ENCODE measurements around the gene UBAP2.
"Not testable (repeated sequence)": the region's sequence is repeated elsewhere in the genome, so short reads cannot be mapped to it uniquely, and the experiment has no call there.

The UBAP2 gene

GRCh38 chr9:33976414-33976813, 72.3 kb downstream of the UBAP2 start:
- DNase-seq = no peak

- DNase-seq = no peak
These were observed 76.0 kb downstream of the UBAP2 start for GRCh38 chr9:33972698-33973097.

DNA sequence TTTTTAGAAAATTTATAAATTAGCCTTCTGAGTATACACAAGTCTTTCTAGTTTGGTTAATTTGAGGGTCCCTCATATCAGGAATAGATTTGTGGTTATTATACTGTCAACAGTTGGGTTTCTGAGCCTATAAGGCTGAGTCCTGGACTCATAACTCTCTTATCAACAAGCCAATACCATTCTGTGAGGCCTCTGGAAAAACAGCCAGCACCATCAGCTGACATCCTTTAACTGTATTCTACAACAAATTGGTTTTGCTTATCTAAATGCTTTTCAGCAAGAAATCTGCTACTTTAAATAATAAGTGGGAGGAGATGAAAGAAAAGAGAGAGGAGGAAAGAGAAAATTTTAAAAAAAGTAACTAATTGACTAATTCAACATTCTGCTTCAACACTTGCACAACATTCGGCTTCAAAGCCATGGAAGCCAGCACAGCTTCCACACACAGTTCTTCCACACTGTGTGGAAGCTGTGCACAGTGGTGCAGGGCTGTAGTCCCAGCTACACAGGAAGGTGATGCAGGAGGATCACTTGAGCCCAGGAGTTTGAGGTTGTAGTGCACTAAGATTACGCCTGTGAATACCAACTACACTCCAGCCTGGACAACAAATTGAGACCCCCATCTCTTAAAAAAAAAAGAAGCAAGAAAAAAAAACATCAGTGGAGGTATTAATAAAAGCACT, 84.5 kb downstream of the UBAP2 start:
- DNase-seq = no peak

DNA sequence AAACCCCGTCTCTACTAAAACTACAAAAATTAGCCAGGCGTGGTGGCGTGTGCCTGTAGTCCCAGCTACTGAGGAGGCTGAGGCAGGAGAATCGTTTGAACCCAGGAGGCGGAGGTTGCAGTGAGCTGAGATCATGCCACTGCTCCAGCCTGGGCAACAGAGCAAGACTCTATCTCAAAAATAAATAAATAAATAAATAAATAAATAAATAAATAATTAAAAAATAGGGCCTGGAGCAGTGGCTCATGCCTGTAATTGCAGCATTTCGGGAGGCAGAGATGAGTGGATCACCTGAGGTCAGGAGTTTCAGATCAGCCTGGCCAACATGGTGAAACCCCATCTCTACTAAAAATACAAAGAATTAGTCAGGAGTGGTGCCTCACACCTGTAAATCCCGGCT, 86.2 kb downstream of the UBAP2 start:
- DNase-seq = not testable (repeated sequence)

GRCh38 chr9:33959725-33960124, 89.0 kb downstream of the UBAP2 start:
- no peak for DNase-seq

DNA sequence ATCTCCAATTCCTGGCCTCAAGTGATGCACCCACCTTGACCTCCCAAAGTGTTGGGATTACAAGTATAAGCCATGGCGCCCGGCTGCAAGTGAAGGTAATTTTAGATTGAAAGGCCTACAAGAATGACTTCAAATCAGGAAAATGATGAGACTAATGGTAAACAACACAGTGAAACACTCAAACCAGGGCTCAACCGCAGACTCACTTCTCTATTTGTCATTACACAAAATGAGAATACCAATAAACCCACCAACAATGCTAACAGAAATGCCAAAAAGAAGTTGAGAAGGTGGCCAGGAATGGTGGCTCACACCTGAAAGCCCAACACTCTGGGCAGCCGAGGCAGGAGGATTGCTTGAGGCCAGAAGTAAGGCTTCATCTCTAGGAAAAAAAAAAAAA, 92.1 kb downstream of the UBAP2 start:
- no peak for DNase-seq

DNA sequence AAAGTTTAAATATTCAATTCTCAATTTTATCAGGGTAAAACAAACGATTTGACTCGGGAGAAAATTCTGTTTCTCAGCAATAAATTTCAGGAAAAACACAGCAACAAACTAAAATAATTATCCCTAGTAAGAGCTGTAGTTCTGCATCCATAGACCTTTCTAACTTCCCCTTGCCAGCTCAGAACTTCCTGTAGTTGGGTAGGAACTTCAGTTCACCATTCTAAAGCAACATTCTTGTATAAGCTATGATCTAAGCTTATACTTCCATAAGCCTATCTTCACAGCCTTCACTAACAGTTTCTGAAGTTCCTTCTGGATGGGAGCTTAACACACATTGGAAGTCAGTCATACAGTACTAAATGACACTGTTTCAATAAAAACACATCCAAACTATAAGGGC, 96.6 kb downstream of the UBAP2 start:
- DNase-seq = no peak

GRCh38 chr9:33950371-33950770, 98.3 kb downstream of the UBAP2 start:
- DNase-seq = no peak

GRCh38 chr9:33946779-33947535, 101.7 kb downstream of the UBAP2 start:
- no peak for DNase-seq

DNA sequence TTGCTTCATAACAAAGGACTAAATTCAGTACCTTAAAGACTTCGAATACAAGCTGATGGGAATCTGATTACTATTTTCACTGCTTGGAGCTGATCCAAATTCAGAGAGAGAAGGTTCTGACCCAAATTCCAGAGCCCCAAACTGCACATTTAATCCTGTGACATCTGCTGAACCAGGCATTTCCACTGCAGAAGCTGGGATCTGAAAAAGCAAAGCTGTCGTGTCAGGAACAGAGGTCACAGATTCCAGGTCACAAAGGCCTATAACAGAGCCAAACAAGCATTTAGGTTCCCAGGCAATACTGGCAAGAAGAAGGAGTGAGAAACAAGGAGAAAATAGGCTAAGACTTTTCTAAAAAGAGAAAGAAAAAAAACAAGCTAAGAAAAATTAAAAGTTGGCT, 105.3 kb downstream of the UBAP2 start:
- DNase-seq = no peak

DNA sequence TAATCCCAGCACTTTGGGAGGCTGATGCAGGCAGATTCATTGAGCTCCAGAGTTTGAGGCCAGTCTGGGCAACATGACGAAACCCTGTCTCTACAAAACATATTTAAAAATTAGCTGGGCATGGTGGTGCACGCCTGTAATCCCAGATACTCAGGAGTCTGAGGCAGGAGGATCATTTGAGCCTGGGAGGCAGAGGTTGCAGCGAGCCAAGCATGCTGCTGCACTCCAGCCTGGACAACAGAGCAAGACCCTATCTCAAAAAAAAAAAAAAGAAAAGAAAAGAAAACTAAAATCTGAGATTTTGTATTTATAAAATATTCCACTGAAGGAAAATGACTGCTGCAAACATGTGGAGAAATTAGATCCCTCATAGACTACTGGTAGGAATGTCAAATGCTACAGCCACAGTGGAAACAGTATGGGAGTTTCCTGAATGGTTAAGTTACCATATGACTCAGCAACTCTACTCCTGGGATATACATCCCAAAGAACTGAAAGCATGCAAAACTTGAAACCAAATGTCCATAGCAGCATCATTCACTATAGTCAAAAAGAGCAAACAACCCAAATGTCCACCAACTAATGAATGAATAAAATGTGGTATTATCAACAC, 106.1 kb downstream of the UBAP2 start:
- no peak for DNase-seq

GRCh38 chr9:33939924-33940874, 108.5 kb downstream of the UBAP2 start:
- DNase-seq = no peak

DNA sequence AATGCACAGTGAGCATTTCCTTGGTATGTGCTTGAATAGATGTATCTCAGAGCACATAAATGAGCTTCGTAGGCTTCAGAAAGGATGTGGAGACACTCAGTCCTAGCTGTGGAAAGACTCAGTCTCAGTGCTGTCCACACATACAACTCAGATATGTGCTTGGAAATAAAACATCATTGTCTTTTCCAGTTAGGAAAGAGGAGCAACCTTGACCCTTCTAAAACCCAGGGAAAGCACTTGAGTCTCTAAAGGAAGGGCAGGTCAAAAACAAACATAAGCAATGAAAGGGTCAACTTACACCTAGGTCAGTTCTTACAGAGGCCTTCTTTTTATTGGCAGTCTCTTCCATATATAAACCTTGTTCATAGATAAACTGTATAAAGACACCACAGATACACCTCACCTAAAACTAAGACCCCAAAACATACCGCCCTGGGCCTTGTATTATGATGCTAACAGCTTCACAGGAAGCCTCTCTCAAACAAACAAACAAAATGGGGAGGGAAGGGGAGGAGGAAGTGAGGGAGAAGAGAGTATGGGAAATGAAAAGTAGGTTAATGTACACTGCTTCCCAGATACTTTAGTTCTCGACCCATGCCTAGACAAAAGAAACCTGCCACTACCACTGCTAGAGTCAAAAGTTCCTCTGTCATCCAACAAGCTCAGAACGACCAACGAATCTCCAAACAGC, 114.4 kb downstream of the UBAP2 start:
- no peak for DNase-seq

DNA sequence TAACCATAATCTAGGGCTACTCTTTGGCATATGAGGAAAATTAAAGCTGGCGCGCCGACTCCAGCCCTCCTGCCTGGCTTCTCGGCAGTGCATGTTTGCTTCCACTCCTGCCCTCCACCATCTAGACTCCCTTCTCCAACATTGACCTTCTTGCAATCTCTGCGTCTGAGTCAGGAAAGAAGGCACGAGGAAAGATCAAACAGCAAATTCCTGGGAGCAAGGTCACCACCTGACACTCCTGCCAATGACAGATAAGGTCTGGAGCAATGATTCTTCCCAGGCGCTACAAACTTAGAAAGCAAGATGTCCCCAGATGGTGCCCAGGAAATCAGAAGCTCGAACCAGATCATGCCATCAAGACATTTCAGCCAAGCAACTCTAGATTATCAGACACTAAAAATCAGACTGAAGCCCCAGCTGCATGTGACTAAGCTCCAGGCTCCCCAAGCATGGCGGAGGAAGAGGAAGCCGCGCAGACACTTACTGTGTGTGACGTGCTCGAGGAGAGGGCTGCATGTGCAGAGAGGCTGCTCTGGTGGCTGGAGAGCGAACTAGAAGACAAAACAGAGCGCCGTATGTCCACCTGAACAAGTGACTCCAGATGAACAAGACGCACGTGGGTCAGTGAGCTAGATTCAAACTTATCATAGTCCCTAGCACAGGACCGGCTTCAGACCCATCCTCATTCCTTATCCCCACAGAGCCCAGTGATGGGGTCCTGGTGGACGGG, 116.4 kb downstream of the UBAP2 start:
- no peak for DNase-seq

DNA sequence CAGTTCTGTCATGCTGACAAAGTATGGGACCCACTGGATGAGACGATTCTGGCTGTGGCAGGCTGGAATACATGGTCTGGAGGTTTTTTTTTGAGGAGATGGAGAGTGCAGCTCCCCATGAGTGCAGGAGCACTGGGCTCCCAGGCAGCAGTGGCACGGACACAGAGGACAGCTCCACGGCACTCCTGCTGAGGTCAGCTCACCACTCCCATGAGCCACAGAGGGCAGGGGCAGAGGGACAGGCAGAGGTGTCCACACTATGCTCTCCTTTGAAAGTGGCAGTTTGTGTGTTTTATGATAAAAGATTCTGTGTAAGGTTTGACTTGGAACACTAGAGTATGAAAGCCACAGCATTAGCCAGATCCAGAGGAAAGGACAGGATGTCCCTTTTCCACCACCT, 117.4 kb downstream of the UBAP2 start:
- no peak for DNase-seq

- no peak for DNase-seq
These were observed 121.0 kb downstream of the UBAP2 start for GRCh38 chr9:33927694-33928093.

GRCh38 chr9:33926746-33927485, 121.8 kb downstream of the UBAP2 start:
- DNase-seq = no peak

- DNase-seq = peak in 38 of 51 donors; percentile 8 to 70 (median 28)
These were observed 123.5 kb downstream of the UBAP2 start for GRCh38 chr9:33924978-33925797.
